K562 (cell line): ENCODE results near the gene GUCA1A. TPM values are rescaled to one million over a fixed set of nuclear protein-coding genes. Genes with fewer than 3 reads are reported as not detected.
A peak's percentile ranks its signal among the peaks of the same experiment; 100 is the strongest.

Experiments
- ATAC-seq: fragments of 200-7000 bp; cut with Tn5 transposase; 3 replicates; pipeline ENCODE4 v1.9.1; 2020; ENCODE audit warnings: moderate library complexity
- BruUV-seq: library from RNA; stranded (reverse); fragments of 400-500 nt; replicated peaks from 2 replicates; lab custom pipeline; 2021; lab: Mats Ljungman, UMichigan
- CTCF ChIA-PET: fragments of 300-600 bp; formaldehyde crosslinking; extraction: SDS; loops from one replicate; lab custom pipeline; 2021; ENCODE audit warnings: low intra/inter-chr PET ratio; lab: Yijun Ruan, JAX
- POLR2A ChIA-PET: fragments of 300-600, 350-650 bp; sonication (Branson Sonifier 250); formaldehyde crosslinking; extraction: SDS; loops from one replicate; lab custom pipeline; 2021; ENCODE audit warnings: antibody characterized with exemption, inconsistent platforms; lab: Yijun Ruan, JAX
- DNase-seq, 4 experiments: peaks; one replicate each; pipeline versions ENCODE4 v3.0.0 to v3.0.0-alpha.2; 2011 to 2018; ENCODE audit warnings: low spot score in 3 of 4, mixed read lengths in 3 of 4; ENCODE audit errors: extremely low read depth in 1 of 4
- FAIRE-seq: peaks from 2 replicates; lab custom pipeline; 2011; peaks lifted over from hg19 to GRCh38; lab: Jason Lieb, UNC
- H2AFZ ChIP-seq: 2 replicates; pipeline ENCODE4 v1.6.0; 2011; ENCODE audit warnings: low read depth, low read length, control low read depth, inconsistent platforms
- H3K27ac ChIP-seq: fragments of 200-600 bp; 3 replicates; pipeline ENCODE4 v1.8.0; 2011; ENCODE audit warnings: low read depth, mild to moderate bottlenecking, control low read depth, inconsistent platforms, low read length, moderate library complexity, mixed read lengths; ENCODE audit errors: extremely low read depth
- H3K27me3 ChIP-seq, 2 experiments: fragments of 300-600 bp in 1 of 2; 2 replicates in 1 of 2; 3 replicates in 1 of 2; pipeline versions ENCODE4 v1.6.0 to v1.8.0; 2011; ENCODE audit warnings: inconsistent platforms in 2 of 2, low read length in 2 of 2, mild to moderate bottlenecking in 1 of 2, mixed read lengths in 1 of 2, moderate library complexity in 1 of 2; ENCODE audit not compliant: control insufficient read depth in 2 of 2, insufficient read depth in 2 of 2
- H3K36me3 ChIP-seq: fragments of 300-600 bp; 3 replicates; pipeline ENCODE4 v1.8.0; 2011; ENCODE audit warnings: mild to moderate bottlenecking, low read length, inconsistent platforms; ENCODE audit not compliant: control insufficient read depth, insufficient read depth
- H3K4me1 ChIP-seq, 2 experiments: fragments of 200-600 bp in 1 of 2; replicated peaks in 1 of 2; 2 replicates in 1 of 2; 3 replicates in 1 of 2; pipeline versions ENCODE4 v1.5.1 to v1.8.0; 2011; ENCODE audit warnings: inconsistent platforms in 2 of 2, low read length in 2 of 2, mild to moderate bottlenecking in 1 of 2, mixed read lengths in 1 of 2, moderate library complexity in 1 of 2; ENCODE audit not compliant: control insufficient read depth in 2 of 2, insufficient read depth in 2 of 2
- H3K4me2 ChIP-seq: 2 replicates; pipeline ENCODE4 v1.6.1; 2011; ENCODE audit warnings: low read length, control low read depth, inconsistent platforms, mixed read lengths; ENCODE audit not compliant: insufficient read depth
- H3K4me3 ChIP-seq: fragments of 200-600 bp; sonication (generic), shearing (Covaris generic); 2 replicates; pipeline ENCODE4 v1.5.1; 2016; ENCODE audit warnings: control low read depth, inconsistent platforms
- H3K79me2 ChIP-seq: fragments of 200-600 bp; 3 replicates; pipeline ENCODE4 v1.8.0; 2011; ENCODE audit warnings: low read length, inconsistent platforms; ENCODE audit not compliant: control insufficient read depth, insufficient read depth
- H3K9ac ChIP-seq, 2 experiments: 2 replicates each; pipeline versions ENCODE4 v1.6.0 to v1.6.1; 2011; ENCODE audit warnings: low read depth in 2 of 2, low read length in 2 of 2, control low read depth in 1 of 2, inconsistent platforms in 1 of 2, mild to moderate bottlenecking in 1 of 2, mixed read lengths in 1 of 2; ENCODE audit not compliant: insufficient read depth in 1 of 2
- H3K9me1 ChIP-seq: one replicate; pipeline ENCODE4 v1.6.0; 2011; ENCODE audit warnings: inconsistent platforms, mild to moderate bottlenecking, low read length, moderate library complexity; ENCODE audit not compliant: control insufficient read depth, insufficient read depth
- H3K9me3 ChIP-seq: replicated peaks from 2 replicates; pipeline ENCODE4 v1.5.1; 2011; ENCODE audit warnings: low read depth, low read length, inconsistent platforms; ENCODE audit not compliant: control insufficient read depth, insufficient read depth
- H4K20me1 ChIP-seq: replicated peaks from 2 replicates; pipeline ENCODE4 v1.6.1; 2011; ENCODE audit warnings: low read length, inconsistent platforms, mixed read lengths; ENCODE audit not compliant: control insufficient read depth, insufficient read depth
- HDAC3 ChIP-seq: fragments of 450-650 bp; IDR thresholded peaks from 2 replicates; pipeline ENCODE4 v1.6.1; 2018; ENCODE audit warnings: borderline replicate concordance, mild to moderate bottlenecking, moderate library complexity; ENCODE audit not compliant: partially characterized antibody
- RFX5 ChIP-seq: IDR thresholded peaks from 2 replicates; pipeline ENCODE4 v1.6.1; 2011; ENCODE audit warnings: low read depth, mild to moderate bottlenecking, improper control_type of control experiment, low read length
- SMAD2 ChIP-seq: fragments of 150-350 bp; IDR thresholded peaks from 2 replicates; pipeline ENCODE4 v1.6.1; 2014; ENCODE audit warnings: low read depth, mild to moderate bottlenecking, low read length
- ZBTB8A ChIP-seq: fragments of 450-650 bp; IDR thresholded peaks from 2 replicates; pipeline ENCODE4 v1.6.1; 2018; ENCODE audit warnings: mild to moderate bottlenecking, moderate library complexity; ENCODE audit not compliant: partially characterized antibody
- WGBS: fragments of 100-300 bp; shearing (Covaris generic); methylation state at CpG from one replicate; pipeline ENCODE4 v1.1.6; 2016; ENCODE audit warnings: low coverage, mixed read lengths; ENCODE audit not compliant: insufficient coverage; ENCODE audit errors: missing lambda C conversion rate; 5-methylcytosine and 5-hydroxymethylcytosine counted together
- in situ Hi-C: fragments of 300-500 bp; cut with MboI; formaldehyde crosslinking; loops from 4 replicates; pipeline ENCODE4 v1.15.0; 2018; ENCODE audit warnings: inconsistent platforms, mixed read lengths
- intact Hi-C: fragments of 100-400 bp; cut with micrococcal nuclease; formaldehyde crosslinking; loops from 2 replicates; pipeline ENCODE4 v1.14.2; 2022
- polyA plus RNA-seq, 8 experiments: library from polyadenylated mRNA; depleted of rRNA in 4 of 8; stranded (reverse) in 5 of 8; unstranded in 3 of 8; fragments of >200 nt; fragmentation: Nextera tagmentation in 2 of 8; fragmentation: Illumina TruSeq in 1 of 8; extraction: Ambion mirVana in 2 of 8; extraction: Trizol in 1 of 8; gene quantifications; 2 replicates each; pipeline versions ENCODE4 v1.2.1 to v1.2.3, GENCODE V29; 2011 to 2014; ENCODE audit warnings: inconsistent platforms in 1 of 8, missing spikeins in 1 of 8
- total RNA-seq, 7 experiments: library from RNA; depleted of rRNA in 6 of 7; stranded (reverse); fragments of >200 nt in 6 of 7; fragmentation: Illumina TruSeq in 2 of 7; extraction: Trizol in 2 of 7; gene quantifications; 2 replicates each; pipeline versions ENCODE4 v1.2.1 to v1.2.3, GENCODE V29; 2011 to 2021; ENCODE audit warnings: low replicate concordance in 1 of 7
- TF ChIP-seq, protein P1 (sequence below): IDR thresholded peaks from 2 replicates; pipeline ENCODE4 v1.6.1; 2016; ENCODE audit warnings: missing genetic modification characterization, missing compliant biosample characterization

The GUCA1A gene
- total and polyA plus RNA-seq, 9 of the 15 experiments (the other 6 are each of a cell fraction or from before 2014, with no cell fraction given): not detected

DNA sequence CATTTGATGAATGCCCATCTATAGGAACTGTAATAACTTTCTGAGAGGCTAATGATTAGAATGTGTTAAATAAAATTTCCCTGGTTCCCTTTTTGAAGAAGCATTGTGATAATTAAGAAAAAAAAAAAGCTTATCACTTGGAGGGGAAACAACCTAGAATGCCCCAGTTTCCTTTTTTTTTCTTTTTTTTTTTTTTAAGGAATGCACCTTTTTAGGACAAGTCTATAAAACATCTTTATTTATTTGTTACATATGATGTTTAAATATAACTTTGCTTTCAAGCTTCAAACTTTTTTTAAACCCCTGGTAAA, 51.8 kb downstream of the GUCA1A start (continued):
- TF ChIP-seq SMAD2: no peak
- peak; percentile 5 for TF ChIP-seq HDAC3

DNA sequence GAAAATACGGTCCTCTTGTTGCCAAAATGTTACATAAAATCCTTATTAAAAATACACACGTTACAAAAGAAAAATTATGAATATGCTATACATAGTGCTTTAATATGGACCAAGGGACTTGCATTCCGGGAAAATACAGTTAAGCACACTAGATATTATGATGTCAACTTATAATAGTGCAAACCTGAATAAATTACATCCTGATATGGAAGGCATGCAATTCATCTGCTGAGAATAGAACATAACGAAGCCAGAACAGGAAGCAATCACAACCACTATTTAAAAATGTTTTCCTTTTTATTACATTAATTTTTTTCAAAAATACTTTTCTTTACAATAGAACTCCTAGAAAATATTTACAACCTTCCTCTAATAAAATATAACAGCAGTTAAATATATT, 52.3 kb downstream of the GUCA1A start:
- ChIA-PET CTCF (interaction anchor here (0.7 to 1.1 kb wide), 2 partner anchors 57 to 149 kb away, joined by 5 read pairs; no protein-coding TSS in a partner anchor), POLR2A (interaction anchor here (1.1 to 2.0 kb wide), 2 partner anchors 8 to 654 kb away, joined by 4 to 13 read pairs; partner anchors contain the start of genes MRPS10 and RPL7L1)
- Histone ChIP-seq H3K4me1 (peaks cover 11 to 25% of the 10 kb centered on the region in 2 experiments), H3K4me2 (no peak overlapping the region), H3K27ac (no peak overlapping the region), H4K20me1 (no peaks in the 10 kb centered on the region), H3K27me3 (no peaks in the 10 kb centered on the region), H3K9me3 (no peaks in the 10 kb centered on the region), H3K79me2 (no peaks in the 10 kb centered on the region), H3K9me1 (no peaks in the 10 kb centered on the region), H3K4me3 (no peak overlapping the region), H2AFZ (no peak overlapping the region), H3K36me3 (no peaks in the 10 kb centered on the region), H3K9ac (no peak overlapping the region)
- in situ Hi-C loops (loop anchor here (10.0 kb wide), 1 partner anchor 441 kb away; the partner anchor contains the start of genes PRICKLE4 and TOMM6), intact Hi-C loops (no loop called here)
- no TSS peak for BruUV-seq
- WGBS: 69% methylated on average over 4 of the region's 4 CpGs
- DNase-seq (no peak), FAIRE-seq (no peak), ATAC-seq (no peak)
- TF ChIP-seq RFX5: no peak
- TF ChIP-seq, protein P1, sequence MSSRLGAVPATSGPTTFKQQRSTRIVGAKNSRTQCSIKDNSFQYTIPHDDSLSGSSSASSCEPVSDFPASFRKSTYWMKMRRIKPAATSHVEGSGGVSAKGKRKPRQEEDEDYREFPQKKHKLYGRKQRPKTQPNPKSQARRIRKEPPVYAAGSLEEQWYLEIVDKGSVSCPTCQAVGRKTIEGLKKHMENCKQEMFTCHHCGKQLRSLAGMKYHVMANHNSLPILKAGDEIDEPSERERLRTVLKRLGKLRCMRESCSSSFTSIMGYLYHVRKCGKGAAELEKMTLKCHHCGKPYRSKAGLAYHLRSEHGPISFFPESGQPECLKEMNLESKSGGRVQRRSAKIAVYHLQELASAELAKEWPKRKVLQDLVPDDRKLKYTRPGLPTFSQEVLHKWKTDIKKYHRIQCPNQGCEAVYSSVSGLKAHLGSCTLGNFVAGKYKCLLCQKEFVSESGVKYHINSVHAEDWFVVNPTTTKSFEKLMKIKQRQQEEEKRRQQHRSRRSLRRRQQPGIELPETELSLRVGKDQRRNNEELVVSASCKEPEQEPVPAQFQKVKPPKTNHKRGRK: 0 out of 2 replicates have a peak, but pooled peaks have one; percentile 13
- peak; percentile 16 for TF ChIP-seq ZBTB8A
